Endometrial microvascular endothelial cells (primary cell): ENCODE measurements around the gene NFS1. TPM values are rescaled to one million over a fixed set of nuclear protein-coding genes. Genes with fewer than 3 reads are reported as not detected.

ENCODE experiments used
- in situ Hi-C: cut with HindIII; loops from 2 replicates; pipeline ENCODE4 v1.10.0; 2017; ENCODE audit warnings: low sequenced_read_pairs, low pct_unique_long_range_greater_than_20kb; ENCODE audit errors: inconsistent ontology term
- total RNA-seq: library from RNA; depleted of rRNA; stranded (reverse); fragments of >200 nt; gene quantifications from one replicate; pipeline ENCODE4 v1.2.3, GENCODE V29; 2015; ENCODE audit errors: inconsistent ontology term

The NFS1 gene
- total RNA-seq, 1 donor from 2014 or later, result 25.6 TPM

GRCh38 chr20:35625584-35626385 is 73.4 kb downstream of the NFS1 start:
- in situ Hi-C loops, result no loop called here

GRCh38 chr20:35621560-35621946 is 77.6 kb downstream of the NFS1 start:
- in situ Hi-C loops, result no loop called here

GRCh38 chr20:35620818-35621559 is 78.2 kb downstream of the NFS1 start:
- in situ Hi-C loops, result no loop called here

- in situ Hi-C loops, result no loop called here
Measured at GRCh38 chr20:35619196-35620095, 79.7 kb downstream of the NFS1 start.

- in situ Hi-C loops, result no loop called here
Measured at GRCh38 chr20:35618263-35619131, 80.7 kb downstream of the NFS1 start.

Other genes starting within 250 kb of the NFS1 start
- gene CEP250, start 243.8 kb downstream of the NFS1 start, total RNA-seq, result 29.5 TPM
- gene C20orf173, start 169.7 kb downstream of the NFS1 start, total RNA-seq, result not detected
- 294 TPM for gene ERGIC3, start 157.3 kb downstream of the NFS1 start, total RNA-seq
- gene SPAG4, start 83.5 kb downstream of the NFS1 start, total RNA-seq, result 1.0 TPM
- gene CPNE1, start 34.5 kb downstream of the NFS1 start, total RNA-seq, result 157 TPM
- gene RBM12, start 34.5 kb downstream of the NFS1 start, total RNA-seq, result 38.9 TPM
- gene ROMO1, start 53 bp upstream of the NFS1 start, total RNA-seq, result 520 TPM
- 144 TPM for gene RBM39, start 42.9 kb upstream of the NFS1 start, total RNA-seq
- 29.5 TPM for gene PHF20, start 72.7 kb upstream of the NFS1 start, total RNA-seq